ENCODE data around the gene MAPK10.
"Not testable (repeated sequence)": the region's sequence is repeated elsewhere in the genome, so short reads cannot be mapped to it uniquely, and the experiment has no call there.

Gene MAPK10

DNA sequence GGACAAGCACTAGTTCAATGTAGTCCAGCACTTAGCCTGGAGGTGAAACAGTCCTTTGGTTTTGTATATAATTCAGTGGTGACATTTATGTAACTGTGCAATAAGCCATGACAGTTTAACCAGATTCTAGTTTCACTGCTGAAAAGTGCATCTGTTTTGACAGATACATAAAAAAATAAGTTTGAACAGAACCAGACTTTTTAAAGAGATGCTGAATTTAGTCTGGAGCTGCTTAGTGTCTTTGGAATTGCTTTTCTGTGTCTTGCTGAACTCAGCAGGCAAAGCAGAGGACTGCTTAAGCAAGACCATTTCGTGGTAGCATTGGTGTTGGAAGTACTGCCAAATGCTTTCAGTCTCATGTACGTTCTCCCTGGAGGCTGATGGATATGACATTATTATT lies 393.5 kb downstream of the MAPK10 start:
- Histone ChIP-seq H4K20me1 (ENCODE audit: control insufficient read depth, insufficient read depth, low read depth, low read length) (no peaks in the 10 kb centered on the region), H3K27me3 (ENCODE audit: control insufficient read depth, low read length) (no peaks in the 10 kb centered on the region; the same call in 1 of the 2 replicates), H3F3A (ENCODE audit: control insufficient read depth, insufficient read depth) (no peaks in the 10 kb centered on the region), H3K4me2 (ENCODE audit: low read length) (no peak overlapping the region), H3K27ac (ENCODE audit: low read depth, low read length) (no peak overlapping the region), H3K9me3 (ENCODE audit: control insufficient read depth, insufficient read depth, low read length) (no peaks in the 10 kb centered on the region), H3K4me3 (ENCODE audit: low read length) (no peak overlapping the region), H3K4me1 (ENCODE audit: control insufficient read depth, low read length) (no peaks in the 10 kb centered on the region), H3K36me3 (ENCODE audit: control insufficient read depth, low read length) (no peaks in the 10 kb centered on the region), H3K9me2 (replicated peaks; ENCODE audit: control insufficient read depth, low read length) (no peaks in the 10 kb centered on the region), H3K79me2 (ENCODE audit: control insufficient read depth, low read length) (no peaks in the 10 kb centered on the region)
- TF ChIP-seq, protein P1, sequence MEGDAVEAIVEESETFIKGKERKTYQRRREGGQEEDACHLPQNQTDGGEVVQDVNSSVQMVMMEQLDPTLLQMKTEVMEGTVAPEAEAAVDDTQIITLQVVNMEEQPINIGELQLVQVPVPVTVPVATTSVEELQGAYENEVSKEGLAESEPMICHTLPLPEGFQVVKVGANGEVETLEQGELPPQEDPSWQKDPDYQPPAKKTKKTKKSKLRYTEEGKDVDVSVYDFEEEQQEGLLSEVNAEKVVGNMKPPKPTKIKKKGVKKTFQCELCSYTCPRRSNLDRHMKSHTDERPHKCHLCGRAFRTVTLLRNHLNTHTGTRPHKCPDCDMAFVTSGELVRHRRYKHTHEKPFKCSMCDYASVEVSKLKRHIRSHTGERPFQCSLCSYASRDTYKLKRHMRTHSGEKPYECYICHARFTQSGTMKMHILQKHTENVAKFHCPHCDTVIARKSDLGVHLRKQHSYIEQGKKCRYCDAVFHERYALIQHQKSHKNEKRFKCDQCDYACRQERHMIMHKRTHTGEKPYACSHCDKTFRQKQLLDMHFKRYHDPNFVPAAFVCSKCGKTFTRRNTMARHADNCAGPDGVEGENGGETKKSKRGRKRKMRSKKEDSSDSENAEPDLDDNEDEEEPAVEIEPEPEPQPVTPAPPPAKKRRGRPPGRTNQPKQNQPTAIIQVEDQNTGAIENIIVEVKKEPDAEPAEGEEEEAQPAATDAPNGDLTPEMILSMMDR (IDR thresholded peaks at IDR 0.05; ENCODE audit: low read depth, low read length, poor library complexity, severe bottlenecking) = no peak
- no peak for TF ChIP-seq EZH2phosphoT487 (IDR thresholded peaks at IDR 0.05; ENCODE audit: borderline replicate concordance, low read length)

DNA sequence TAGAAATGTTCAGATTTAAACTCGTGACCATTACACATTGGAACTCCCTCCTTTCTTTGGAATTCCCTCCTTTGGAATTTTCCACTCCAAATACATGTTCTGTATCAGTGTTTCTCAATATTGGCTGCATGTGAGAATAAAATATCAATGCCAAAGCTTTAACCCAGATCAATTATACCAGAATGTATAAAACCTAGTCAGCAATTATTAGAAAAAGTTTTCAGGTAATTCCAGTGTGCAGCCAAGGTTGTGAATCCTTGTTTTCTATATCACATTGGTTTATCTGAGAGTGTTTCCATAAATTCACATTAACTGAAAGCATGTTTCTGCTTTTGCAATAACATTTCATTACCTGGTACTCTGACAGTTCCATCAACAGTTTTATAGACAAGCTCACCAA lies 394.3 kb downstream of the MAPK10 start:
- H3K36me3 ChIP-seq (ENCODE audit: control insufficient read depth, low read length) = no peaks in the 10 kb centered on the region
- H3F3A ChIP-seq (ENCODE audit: control insufficient read depth, insufficient read depth) = no peaks in the 10 kb centered on the region
- H3K4me2 ChIP-seq (ENCODE audit: low read length) = no peak overlapping the region
- no peaks in the 10 kb centered on the region for H3K79me2 ChIP-seq (ENCODE audit: control insufficient read depth, low read length)
- H3K9me2 ChIP-seq (replicated peaks; ENCODE audit: control insufficient read depth, low read length) = no peaks in the 10 kb centered on the region
- H4K20me1 ChIP-seq (ENCODE audit: control insufficient read depth, insufficient read depth, low read depth, low read length) = no peaks in the 10 kb centered on the region
- no peaks in the 10 kb centered on the region for H3K9me3 ChIP-seq (ENCODE audit: control insufficient read depth, insufficient read depth, low read length)
- TF ChIP-seq EZH2phosphoT487 (IDR thresholded peaks at IDR 0.05; ENCODE audit: borderline replicate concordance, low read length) = no peak
- TF ChIP-seq, protein P1 (IDR thresholded peaks at IDR 0.05; ENCODE audit: low read depth, low read length, poor library complexity, severe bottlenecking) = no peak
- no peaks in the 10 kb centered on the region for H3K4me1 ChIP-seq (ENCODE audit: control insufficient read depth, low read length)
- no peak overlapping the region for H3K27ac ChIP-seq (ENCODE audit: low read depth, low read length)
- no peak overlapping the region for H3K4me3 ChIP-seq (ENCODE audit: low read length)
- H3K27me3 ChIP-seq (ENCODE audit: control insufficient read depth, low read length) = no peaks in the 10 kb centered on the region; the same call in 1 of the 2 replicates

DNA sequence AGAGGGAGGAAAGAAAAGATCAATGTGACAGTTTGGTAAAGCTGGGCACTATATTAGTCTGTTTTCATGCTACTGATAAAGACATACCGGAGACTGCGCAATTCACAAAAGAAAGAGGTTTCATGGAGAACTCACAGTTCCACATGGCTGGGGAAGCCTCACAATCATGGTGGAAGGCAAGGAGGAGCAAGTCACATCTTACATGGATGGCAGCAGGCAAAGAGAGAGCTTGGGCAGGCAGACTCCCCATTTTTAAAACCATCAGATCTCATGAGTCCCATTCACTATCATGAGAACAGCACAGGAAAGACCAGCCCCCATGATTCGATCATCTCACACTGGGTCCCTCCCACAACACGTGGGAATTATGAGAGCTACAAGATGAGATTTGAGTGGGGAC lies 394.8 kb downstream of the MAPK10 start:
- not testable (repeated sequence) for H3K79me2 ChIP-seq (ENCODE audit: control insufficient read depth, low read length); H3K27me3 ChIP-seq (ENCODE audit: control insufficient read depth, low read length); H3K27ac ChIP-seq (ENCODE audit: low read depth, low read length); H3K36me3 ChIP-seq (ENCODE audit: control insufficient read depth, low read length); H4K20me1 ChIP-seq (ENCODE audit: control insufficient read depth, insufficient read depth, low read depth, low read length); H3K9me3 ChIP-seq (ENCODE audit: control insufficient read depth, insufficient read depth, low read length); H3K4me3 ChIP-seq (ENCODE audit: low read length); H3F3A ChIP-seq (ENCODE audit: control insufficient read depth, insufficient read depth); H3K4me2 ChIP-seq (ENCODE audit: low read length); H3K9me2 ChIP-seq (replicated peaks; ENCODE audit: control insufficient read depth, low read length); H3K4me1 ChIP-seq (ENCODE audit: control insufficient read depth, low read length)

DNA sequence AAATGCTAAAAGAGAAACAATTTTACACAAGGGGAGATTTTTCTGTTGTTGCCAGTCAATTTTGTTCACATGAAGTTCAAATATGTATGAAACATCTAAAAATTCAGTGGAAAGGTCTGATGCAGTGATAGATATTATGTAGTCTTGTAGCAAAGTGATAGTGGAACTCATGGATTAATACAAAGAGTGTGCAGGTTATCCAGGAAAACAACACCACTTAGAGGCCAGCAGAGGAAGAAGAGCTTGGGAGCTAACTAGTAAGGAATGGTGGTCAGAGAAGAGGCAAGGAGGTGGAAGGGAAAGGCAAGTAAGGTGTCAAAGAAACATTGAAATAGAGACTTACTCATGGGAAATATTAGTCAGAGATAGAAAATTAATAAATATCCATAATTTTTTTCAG lies 395.6 kb downstream of the MAPK10 start:
- Histone ChIP-seq H3K4me3 (ENCODE audit: low read length) (no peak overlapping the region), H3K27me3 (ENCODE audit: control insufficient read depth, low read length) (no peaks in the 10 kb centered on the region; the same call in 1 of the 2 replicates), H3K27ac (ENCODE audit: low read depth, low read length) (no peak overlapping the region), H3K36me3 (ENCODE audit: control insufficient read depth, low read length) (no peaks in the 10 kb centered on the region), H3K4me2 (ENCODE audit: low read length) (no peak overlapping the region), H3K79me2 (ENCODE audit: control insufficient read depth, low read length) (no peaks in the 10 kb centered on the region), H3F3A (ENCODE audit: control insufficient read depth, insufficient read depth) (no peaks in the 10 kb centered on the region), H3K9me2 (replicated peaks; ENCODE audit: control insufficient read depth, low read length) (no peaks in the 10 kb centered on the region), H3K9me3 (ENCODE audit: control insufficient read depth, insufficient read depth, low read length) (no peaks in the 10 kb centered on the region), H4K20me1 (ENCODE audit: control insufficient read depth, insufficient read depth, low read depth, low read length) (no peaks in the 10 kb centered on the region), H3K4me1 (ENCODE audit: control insufficient read depth, low read length) (no peaks in the 10 kb centered on the region)
- no peak for TF ChIP-seq EZH2phosphoT487 (IDR thresholded peaks at IDR 0.05; ENCODE audit: borderline replicate concordance, low read length)
- TF ChIP-seq, protein P1 (IDR thresholded peaks at IDR 0.05; ENCODE audit: low read depth, low read length, poor library complexity, severe bottlenecking) = no peak
